Subcutaneous preadipocyte (primary cell): ENCODE measurements around the gene VPS4A. TPM values are rescaled to one million over a fixed set of nuclear protein-coding genes. Genes with fewer than 3 reads are reported as not detected.

Source experiments
- total RNA-seq: library from RNA; depleted of rRNA; stranded (reverse); fragments of >200 nt; gene quantifications from 2 replicates; pipeline ENCODE4 v1.2.3, GENCODE V29; 2012

VPS4A gene
- total RNA-seq: 34.5 and 43.0 TPM in 2 replicates

GRCh38 chr16:69310653-69311532 is at the start of gene VPS4A:
Gene VPS4A (plus strand): TSS chr16:69311350. CDS start chr16:69311512, 162 bp downstream.

GRCh38 chr16:69330286-69331109 is 19.3 kb downstream of the VPS4A start, which contains the start of gene PDF:
Gene PDF (minus strand): TSS chr16:69330588. CDS start chr16:69330570, 18 bp downstream.

GRCh38 chr16:69339289-69340094 is 28.3 kb downstream of the VPS4A start, which contains the start of the genes COG8 and NIP7:
Gene COG8 (minus strand): TSS chr16:69339564. CDS start chr16:69339552, 12 bp downstream.
Gene NIP7 (plus strand): TSS chr16:69339772. CDS start chr16:69339830, 58 bp downstream.

GRCh38 chr16:69351309-69352027 is 40.3 kb downstream of the VPS4A start, which contains the start of gene TMED6:
Gene TMED6 (minus strand): TSS chr16:69351786. CDS start chr16:69351753, 33 bp downstream.

Other genes starting within 250 kb of the VPS4A start
- under 0.01 and 0.20 TPM in 2 replicates for gene HAS3, start 205.7 kb upstream of the VPS4A start, total RNA-seq
- 59.2 and 82.5 TPM in 2 replicates for gene CHTF8, start 178.8 kb upstream of the VPS4A start, total RNA-seq
- gene UTP4, start 178.7 kb upstream of the VPS4A start, total RNA-seq: 16.2 and 21.9 TPM in 2 replicates
- 27.9 and 47.3 TPM in 2 replicates for gene SNTB2, start 124.2 kb upstream of the VPS4A start, total RNA-seq
- 11.8 and 15.2 TPM in 2 replicates for gene PDF, start 19.2 kb downstream of the VPS4A start, total RNA-seq
- gene COG8, start 28.2 kb downstream of the VPS4A start, total RNA-seq: 36.0 and 45.2 TPM in 2 replicates
- 33.8 and 42.6 TPM in 2 replicates for gene NIP7, start 28.4 kb downstream of the VPS4A start, total RNA-seq
- 0.37 TPM in 1 of 2 replicates, not detected in the other for gene TMED6, start 40.4 kb downstream of the VPS4A start, total RNA-seq
- gene TERF2, start 74.7 kb downstream of the VPS4A start, total RNA-seq: 10.7 and 16.2 TPM in 2 replicates
- 83.0 and 125 TPM in 2 replicates for gene CYB5B, start 113.3 kb downstream of the VPS4A start, total RNA-seq